ENCODE results near the gene MASP1.

The MASP1 gene

GRCh38 chr3:187228740-187229139 lies 62.8 kb downstream of the MASP1 start:
- no peaks in the 10 kb centered on the region for H3K36me3 ChIP-seq (ENCODE audit: control insufficient read depth, insufficient read depth, low read length)
- 92 to 100% methylated on average over 2 of the region's 2 CpGs for WGBS, 2 experiments (ENCODE audit: insufficient coverage in 2 of 2)
- peaks cover 5% of the 10 kb centered on the region for H3K4me1 ChIP-seq (ENCODE audit: control insufficient read depth, insufficient read depth, low read length, poor library complexity, severe bottlenecking)

GRCh38 chr3:187227658-187228258 lies 63.8 kb downstream of the MASP1 start:
- Histone ChIP-seq H3K36me3 (ENCODE audit: control insufficient read depth, insufficient read depth, low read length) (no peaks in the 10 kb centered on the region), H3K27ac (ENCODE audit: low read depth, low read length, severe bottlenecking) (no peak overlapping the region), H3K4me3 (ENCODE audit: extremely low read depth, insufficient read depth, low read length, poor library complexity, severe bottlenecking) (no peak overlapping the region), H3K4me1 (ENCODE audit: control insufficient read depth, insufficient read depth, low read length, poor library complexity, severe bottlenecking) (peaks cover 5% of the 10 kb centered on the region), H3K9me3 (ENCODE audit: control insufficient read depth, low read length) (no peaks in the 10 kb centered on the region)
- WGBS, 2 experiments (ENCODE audit: insufficient coverage in 2 of 2): 86 to 92% methylated on average over 3 to 5 of the region's 7 CpGs

More at GRCh38 chr3:187228740-187229139, 62.8 kb downstream of the MASP1 start:
- Histone ChIP-seq H3K27ac (ENCODE audit: low read depth, low read length, severe bottlenecking) (no peak overlapping the region), H3K9me3 (ENCODE audit: control insufficient read depth, low read length) (no peaks in the 10 kb centered on the region), H3K4me3 (ENCODE audit: extremely low read depth, insufficient read depth, low read length, poor library complexity, severe bottlenecking) (no peak overlapping the region)

GRCh38 chr3:187223799-187224198 lies 67.7 kb downstream of the MASP1 start:
- H3K36me3 ChIP-seq (ENCODE audit: control insufficient read depth, insufficient read depth, low read length): no peaks in the 10 kb centered on the region
- WGBS, 2 experiments (ENCODE audit: insufficient coverage in 2 of 2): 84 to 88% methylated on average over 3 of the region's 3 CpGs
- no peak overlapping the region for H3K4me3 ChIP-seq (ENCODE audit: extremely low read depth, insufficient read depth, low read length, poor library complexity, severe bottlenecking)
- H3K9me3 ChIP-seq (ENCODE audit: control insufficient read depth, low read length): no peaks in the 10 kb centered on the region
- peaks cover 5% of the 10 kb centered on the region for H3K4me1 ChIP-seq (ENCODE audit: control insufficient read depth, insufficient read depth, low read length, poor library complexity, severe bottlenecking)
- no peak overlapping the region for H3K27ac ChIP-seq (ENCODE audit: low read depth, low read length, severe bottlenecking)

- Histone ChIP-seq H3K4me1 (ENCODE audit: control insufficient read depth, insufficient read depth, low read length, poor library complexity, severe bottlenecking) (peaks cover 5% of the 10 kb centered on the region), H3K9me3 (ENCODE audit: control insufficient read depth, low read length) (no peaks in the 10 kb centered on the region), H3K36me3 (ENCODE audit: control insufficient read depth, insufficient read depth, low read length) (no peaks in the 10 kb centered on the region), H3K27ac (ENCODE audit: low read depth, low read length, severe bottlenecking) (no peak overlapping the region), H3K4me3 (ENCODE audit: extremely low read depth, insufficient read depth, low read length, poor library complexity, severe bottlenecking) (no peak overlapping the region)
- 71 to 83% methylated on average over 1 to 2 of the region's 4 CpGs for WGBS, 2 experiments (ENCODE audit: insufficient coverage in 2 of 2)
Observed at GRCh38 chr3:187222801-187223200, 68.7 kb downstream of the MASP1 start.

GRCh38 chr3:187215460-187215859 lies 76.1 kb downstream of the MASP1 start:
- peaks cover 10% of the 10 kb centered on the region for H3K4me1 ChIP-seq (ENCODE audit: control insufficient read depth, insufficient read depth, low read length, poor library complexity, severe bottlenecking)
- WGBS, 2 experiments (ENCODE audit: insufficient coverage in 2 of 2): 100% methylated on average over 2 to 4 of the region's 5 CpGs
- no peak overlapping the region for H3K27ac ChIP-seq (ENCODE audit: low read depth, low read length, severe bottlenecking)
- no peak overlapping the region for H3K4me3 ChIP-seq (ENCODE audit: extremely low read depth, insufficient read depth, low read length, poor library complexity, severe bottlenecking)
- no peaks in the 10 kb centered on the region for H3K9me3 ChIP-seq (ENCODE audit: control insufficient read depth, low read length)
- no peaks in the 10 kb centered on the region for H3K36me3 ChIP-seq (ENCODE audit: control insufficient read depth, insufficient read depth, low read length)

- H3K36me3 ChIP-seq (ENCODE audit: control insufficient read depth, insufficient read depth, low read length): no peaks in the 10 kb centered on the region
- peaks cover under 1% of the 10 kb centered on the region for H3K9me3 ChIP-seq (ENCODE audit: control insufficient read depth, low read length)
- no peak overlapping the region for H3K4me3 ChIP-seq (ENCODE audit: extremely low read depth, insufficient read depth, low read length, poor library complexity, severe bottlenecking)
- H3K4me1 ChIP-seq (ENCODE audit: control insufficient read depth, insufficient read depth, low read length, poor library complexity, severe bottlenecking): peaks cover 14% of the 10 kb centered on the region
- WGBS, 2 experiments (ENCODE audit: insufficient coverage in 2 of 2): 82% methylated on average over 1 of the region's 1 CpG; no CpG with 5 or more reads in 1 of the 2 experiments
- H3K27ac ChIP-seq (ENCODE audit: low read depth, low read length, severe bottlenecking): no peak overlapping the region
Observed at GRCh38 chr3:187213616-187214015, 77.9 kb downstream of the MASP1 start.

GRCh38 chr3:187212705-187213104 lies 78.8 kb downstream of the MASP1 start:
- peaks cover 8% of the 10 kb centered on the region for H3K9me3 ChIP-seq (ENCODE audit: control insufficient read depth, low read length)
- H3K4me3 ChIP-seq (ENCODE audit: extremely low read depth, insufficient read depth, low read length, poor library complexity, severe bottlenecking): no peak overlapping the region
- 83 to 100% methylated on average over 3 of the region's 4 CpGs for WGBS, 2 experiments (ENCODE audit: insufficient coverage in 2 of 2)
- H3K4me1 ChIP-seq (ENCODE audit: control insufficient read depth, insufficient read depth, low read length, poor library complexity, severe bottlenecking): peaks cover 14% of the 10 kb centered on the region
- H3K27ac ChIP-seq (ENCODE audit: low read depth, low read length, severe bottlenecking): no peak overlapping the region
- no peaks in the 10 kb centered on the region for H3K36me3 ChIP-seq (ENCODE audit: control insufficient read depth, insufficient read depth, low read length)

GRCh38 chr3:187212196-187212545 lies 79.4 kb downstream of the MASP1 start:
- H3K9me3 ChIP-seq (ENCODE audit: control insufficient read depth, low read length): peaks cover 12% of the 10 kb centered on the region
- no peak overlapping the region for H3K27ac ChIP-seq (ENCODE audit: low read depth, low read length, severe bottlenecking)
- H3K4me1 ChIP-seq (ENCODE audit: control insufficient read depth, insufficient read depth, low read length, poor library complexity, severe bottlenecking): peaks cover 14% of the 10 kb centered on the region
- H3K4me3 ChIP-seq (ENCODE audit: extremely low read depth, insufficient read depth, low read length, poor library complexity, severe bottlenecking): no peak overlapping the region
- no peaks in the 10 kb centered on the region for H3K36me3 ChIP-seq (ENCODE audit: control insufficient read depth, insufficient read depth, low read length)
- WGBS, 2 experiments (ENCODE audit: insufficient coverage in 2 of 2): 83 to 96% methylated on average over 2 to 3 of the region's 3 CpGs

- Histone ChIP-seq H3K9me3 (ENCODE audit: control insufficient read depth, low read length) (peaks cover 17% of the 10 kb centered on the region), H3K4me3 (ENCODE audit: extremely low read depth, insufficient read depth, low read length, poor library complexity, severe bottlenecking) (no peak overlapping the region), H3K27ac (ENCODE audit: low read depth, low read length, severe bottlenecking) (no peak overlapping the region), H3K36me3 (ENCODE audit: control insufficient read depth, insufficient read depth, low read length) (no peaks in the 10 kb centered on the region), H3K4me1 (ENCODE audit: control insufficient read depth, insufficient read depth, low read length, poor library complexity, severe bottlenecking) (peaks cover 14% of the 10 kb centered on the region)
- WGBS, 2 experiments (ENCODE audit: insufficient coverage in 2 of 2): 92 to 100% methylated on average over 3 of the region's 3 CpGs
Observed at GRCh38 chr3:187211532-187212195, 79.9 kb downstream of the MASP1 start.

GRCh38 chr3:187210545-187211327 lies 80.8 kb downstream of the MASP1 start:
- Histone ChIP-seq H3K4me1 (ENCODE audit: control insufficient read depth, insufficient read depth, low read length, poor library complexity, severe bottlenecking) (peaks cover 14% of the 10 kb centered on the region), H3K27ac (ENCODE audit: low read depth, low read length, severe bottlenecking) (no peak overlapping the region), H3K36me3 (ENCODE audit: control insufficient read depth, insufficient read depth, low read length) (no peaks in the 10 kb centered on the region), H3K9me3 (ENCODE audit: control insufficient read depth, low read length) (peaks cover 20% of the 10 kb centered on the region), H3K4me3 (ENCODE audit: extremely low read depth, insufficient read depth, low read length, poor library complexity, severe bottlenecking) (no peak overlapping the region)
- WGBS, 2 experiments (ENCODE audit: insufficient coverage in 2 of 2): 40 to 72% methylated on average over 1 to 3 of the region's 6 CpGs
